Liver (tissue), 9 donors: ENCODE data around the gene GPR183. TPM values are rescaled to one million over a fixed set of nuclear protein-coding genes. Genes with fewer than 3 reads are reported as not detected.

Source experiments
- DNase-seq: peaks from one replicate; pipeline ENCODE4 v3.0.0-alpha.2; 2017; ENCODE audit warnings: low spot score
- H3K27ac ChIP-seq, 2 donors: one replicate each; pipeline ENCODE4 v1.7.0; 2013; ENCODE audit warnings: inconsistent platforms in 2 of 2, low read length in 2 of 2, control low read depth in 1 of 2, low read depth in 1 of 2, mild to moderate bottlenecking in 1 of 2
- H3K27me3 ChIP-seq, 4 donors: one replicate each; pipeline versions ENCODE4 v1.6.1 to v1.7.0; 2013; ENCODE audit warnings: low read length in 3 of 4, inconsistent platforms in 1 of 4, mild to moderate bottlenecking in 1 of 4, moderate library complexity in 1 of 4; ENCODE audit not compliant: control insufficient read depth in 4 of 4, insufficient read depth in 4 of 4
- H3K36me3 ChIP-seq, 4 donors: one replicate each; pipeline versions ENCODE4 v1.6.1 to v1.7.0; 2013; ENCODE audit warnings: low read length in 3 of 4, mild to moderate bottlenecking in 3 of 4, low read depth in 1 of 4, moderate library complexity in 1 of 4; ENCODE audit not compliant: control insufficient read depth in 4 of 4, insufficient read depth in 3 of 4
- H3K4me1 ChIP-seq, 4 donors: one replicate each; pipeline versions ENCODE4 v1.6.1 to v1.7.0; 2013; ENCODE audit warnings: low read length in 3 of 4, mild to moderate bottlenecking in 3 of 4, moderate library complexity in 1 of 4; ENCODE audit not compliant: control insufficient read depth in 4 of 4, insufficient read depth in 4 of 4
- H3K4me3 ChIP-seq, 3 donors: one replicate each; pipeline versions ENCODE4 v1.6.1 to v1.7.0; 2013; ENCODE audit warnings: low read length in 3 of 3, control low read depth in 1 of 3, low read depth in 1 of 3, mild to moderate bottlenecking in 1 of 3
- H3K9ac ChIP-seq, 2 donors: one replicate each; pipeline ENCODE4 v1.7.0; 2013; ENCODE audit warnings: low read length in 2 of 2, mild to moderate bottlenecking in 2 of 2, moderate library complexity in 2 of 2, control low read depth in 1 of 2, low read depth in 1 of 2
- H3K9me3 ChIP-seq, 4 donors: one replicate each; pipeline versions ENCODE4 v1.6.1 to v1.7.0; 2013; ENCODE audit warnings: low read length in 3 of 4; ENCODE audit not compliant: control insufficient read depth in 4 of 4
- EGR1 ChIP-seq, 2 donors: IDR thresholded peaks; 2 replicates each; pipeline ENCODE4 v1.6.1; 2016 to 2018; ENCODE audit warnings: antibody characterized with exemption in 2 of 2, low read depth in 2 of 2
- FOXA1 ChIP-seq: IDR thresholded peaks from 2 replicates; pipeline ENCODE4 v1.6.1; 2016; ENCODE audit warnings: antibody characterized with exemption
- FOXA2 ChIP-seq: IDR thresholded peaks from 2 replicates; pipeline ENCODE4 v1.6.1; 2016; ENCODE audit warnings: antibody characterized with exemption
- GABPA ChIP-seq, 2 donors: IDR thresholded peaks in 1 of 2; conservative IDR thresholded peaks in 1 of 2; 2 replicates each; pipeline ENCODE4 v1.6.1; 2016; ENCODE audit warnings: antibody characterized with exemption in 2 of 2, mild to moderate bottlenecking in 1 of 2, moderate library complexity in 1 of 2
- HNF4G ChIP-seq: IDR thresholded peaks from 2 replicates; pipeline ENCODE4 v1.6.1; 2016; ENCODE audit warnings: antibody characterized with exemption
- JUND ChIP-seq, 2 donors: IDR thresholded peaks; 2 replicates each; pipeline ENCODE4 v1.6.1; 2016; ENCODE audit warnings: antibody characterized with exemption in 2 of 2
- MAX ChIP-seq: IDR thresholded peaks from 2 replicates; pipeline ENCODE4 v1.6.1; 2016; ENCODE audit warnings: antibody characterized with exemption
- NR2F2 ChIP-seq: IDR thresholded peaks from 2 replicates; pipeline ENCODE4 v1.6.1; 2016; ENCODE audit warnings: antibody characterized with exemption
- RAD21 ChIP-seq, 2 donors: IDR thresholded peaks; 2 replicates each; pipeline ENCODE4 v1.6.1; 2016; ENCODE audit warnings: antibody characterized with exemption in 2 of 2, mild to moderate bottlenecking in 2 of 2
- REST ChIP-seq: IDR thresholded peaks from 2 replicates; pipeline ENCODE4 v1.6.1; 2016; ENCODE audit warnings: antibody characterized with exemption, mild to moderate bottlenecking
- RXRA ChIP-seq, 2 donors: IDR thresholded peaks; 2 replicates each; pipeline ENCODE4 v1.6.1; 2017 to 2018; ENCODE audit warnings: antibody characterized with exemption in 2 of 2, mild to moderate bottlenecking in 1 of 2
- SP1 ChIP-seq: IDR thresholded peaks from 2 replicates; pipeline ENCODE4 v1.6.1; 2018; ENCODE audit warnings: antibody characterized with exemption, mild to moderate bottlenecking
- TAF1 ChIP-seq: conservative IDR thresholded peaks from 2 replicates; pipeline ENCODE4 v1.6.1; 2016; ENCODE audit warnings: antibody characterized with exemption, mild to moderate bottlenecking
- YY1 ChIP-seq: IDR thresholded peaks from 2 replicates; pipeline ENCODE4 v1.6.1; 2016; ENCODE audit warnings: antibody characterized with exemption, mild to moderate bottlenecking
- WGBS: extraction: QIAGEN DNeasy Blood & Tissue Kit; methylation state at CpG from one replicate; pipeline ENCODE4 v1.1.7; 2013; 5-methylcytosine and 5-hydroxymethylcytosine counted together
- polyA plus RNA-seq, 2 donors: library from polyadenylated mRNA; stranded (reverse) in 1 of 2; unstranded in 1 of 2; fragments of 200-250 nt in 1 of 2; fragments of >200 nt in 1 of 2; fragmentation: Nextera tagmentation in 1 of 2; extraction: Ambion mirVana in 1 of 2; gene quantifications; one replicate each; pipeline versions ENCODE4 v1.2.1 to v1.2.3, GENCODE V29; 2013 to 2015
- total RNA-seq, 2 donors: library from RNA; depleted of rRNA; stranded (reverse); fragments of >200 nt; gene quantifications; one replicate each; pipeline ENCODE4 v1.2.3, GENCODE V29; 2014
- TF ChIP-seq, protein P1 (sequence below): IDR thresholded peaks from 2 replicates; pipeline ENCODE4 v1.6.1; 2016; ENCODE audit warnings: antibody characterized with exemption
- TF ChIP-seq, protein P2 (sequence below): fragments of 150-350 bp; IDR thresholded peaks from 2 replicates; pipeline ENCODE4 v1.5.1; 2017; ENCODE audit warnings: improper control_type of control experiment, low read depth, low read length; ENCODE audit not compliant: missing input control
- donor health status: healthy.
- donor health status: healthy.
- donor health status: healthy.
- donor health status: healthy.
- donor health status: healthy.

The GPR183 gene
- total and polyA plus RNA-seq, 4 donors = 0.89 to 4.3 (median 2.9) TPM

DNA sequence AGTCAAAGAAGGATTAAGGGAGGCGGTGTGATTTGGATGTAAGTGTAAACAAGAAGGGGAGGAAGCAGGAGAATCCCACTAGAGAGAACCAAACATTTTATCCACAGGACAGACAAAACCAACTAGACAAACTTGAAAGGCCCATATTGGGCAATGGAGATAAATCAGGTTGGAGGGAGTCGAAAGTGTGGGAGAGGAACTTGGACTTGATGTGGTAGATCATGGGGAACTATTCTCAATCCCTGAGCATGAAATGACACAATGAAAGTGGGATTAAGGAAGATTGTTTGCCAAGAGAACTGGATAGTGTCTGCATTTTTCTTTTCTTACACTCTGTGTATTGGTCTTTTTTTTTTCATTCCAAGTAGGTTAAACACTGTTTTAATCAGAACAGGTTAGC lies 17.9 kb downstream of the GPR183 start:
- DNase-seq = no peak
- WGBS = 93% methylated on average over 2 of the region's 2 CpGs
- Histone ChIP-seq H3K27me3 (no peaks in the 10 kb centered on the region), H3K9me3 (no peaks in the 10 kb centered on the region), H3K9ac (no peak overlapping the region), H3K4me1 (peaks cover 2 to 21% (median 15%) of the 10 kb centered on the region in 4 donors), H3K27ac (no peak overlapping the region), H3K4me3 (no peak overlapping the region), H3K36me3 (peaks cover 0 to 3% (median 0%) of the 10 kb centered on the region in 4 donors)
- no peak for TF ChIP-seq FOXA1
- TF ChIP-seq EGR1 (IDR thresholded peaks at IDR 0.05; ENCODE audit: low read depth in 2 of 2) = no peak
- no peak for TF ChIP-seq MAX
- no peak for TF ChIP-seq JUND (IDR thresholded peaks at IDR 0.05)
- TF ChIP-seq, protein P1, sequence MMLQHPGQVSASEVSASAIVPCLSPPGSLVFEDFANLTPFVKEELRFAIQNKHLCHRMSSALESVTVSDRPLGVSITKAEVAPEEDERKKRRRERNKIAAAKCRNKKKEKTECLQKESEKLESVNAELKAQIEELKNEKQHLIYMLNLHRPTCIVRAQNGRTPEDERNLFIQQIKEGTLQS = no peak
- no peak for TF ChIP-seq NR2F2
- TF ChIP-seq YY1 = no peak
- no peak for TF ChIP-seq SP1
- TF ChIP-seq RXRA (IDR thresholded peaks at IDR 0.05) = no peak
- TF ChIP-seq REST = no peak
- no peak for TF ChIP-seq TAF1
- no peak for TF ChIP-seq HNF4G
- no peak for TF ChIP-seq RAD21 (IDR thresholded peaks at IDR 0.05)
- no peak for TF ChIP-seq FOXA2
- TF ChIP-seq, protein P2, sequence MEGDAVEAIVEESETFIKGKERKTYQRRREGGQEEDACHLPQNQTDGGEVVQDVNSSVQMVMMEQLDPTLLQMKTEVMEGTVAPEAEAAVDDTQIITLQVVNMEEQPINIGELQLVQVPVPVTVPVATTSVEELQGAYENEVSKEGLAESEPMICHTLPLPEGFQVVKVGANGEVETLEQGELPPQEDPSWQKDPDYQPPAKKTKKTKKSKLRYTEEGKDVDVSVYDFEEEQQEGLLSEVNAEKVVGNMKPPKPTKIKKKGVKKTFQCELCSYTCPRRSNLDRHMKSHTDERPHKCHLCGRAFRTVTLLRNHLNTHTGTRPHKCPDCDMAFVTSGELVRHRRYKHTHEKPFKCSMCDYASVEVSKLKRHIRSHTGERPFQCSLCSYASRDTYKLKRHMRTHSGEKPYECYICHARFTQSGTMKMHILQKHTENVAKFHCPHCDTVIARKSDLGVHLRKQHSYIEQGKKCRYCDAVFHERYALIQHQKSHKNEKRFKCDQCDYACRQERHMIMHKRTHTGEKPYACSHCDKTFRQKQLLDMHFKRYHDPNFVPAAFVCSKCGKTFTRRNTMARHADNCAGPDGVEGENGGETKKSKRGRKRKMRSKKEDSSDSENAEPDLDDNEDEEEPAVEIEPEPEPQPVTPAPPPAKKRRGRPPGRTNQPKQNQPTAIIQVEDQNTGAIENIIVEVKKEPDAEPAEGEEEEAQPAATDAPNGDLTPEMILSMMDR = no peak

- H3K9ac ChIP-seq = no peak overlapping the region
- H3K27ac ChIP-seq = no peak overlapping the region
- H3K9me3 ChIP-seq = no peaks in the 10 kb centered on the region
- WGBS = 83% methylated on average over 2 of the region's 2 CpGs
- no peaks in the 10 kb centered on the region for H3K36me3 ChIP-seq
- DNase-seq = no peak
- no peak overlapping the region for H3K4me3 ChIP-seq
- no peaks in the 10 kb centered on the region for H3K27me3 ChIP-seq
- no peak for TF ChIP-seq SP1
- TF ChIP-seq GABPA (IDR thresholded peaks at IDR 0.05 in 1 of 2, conservative IDR thresholded peaks at IDR 0.05 in 1 of 2) = no peak
- TF ChIP-seq EGR1 (IDR thresholded peaks at IDR 0.05; ENCODE audit: low read depth in 2 of 2) = no peak
- no peak for TF ChIP-seq JUND (IDR thresholded peaks at IDR 0.05)
- peaks cover 2 to 25% (median 16%) of the 10 kb centered on the region in 4 donors for H3K4me1 ChIP-seq
Measured at GRCh38 chr13:99288089-99288488, 19.1 kb downstream of the GPR183 start.
